Activated naive CD4-positive, alpha-beta T cell treated with anti-CD3 and anti-CD28 coated beads, Interleukin-2, amount 10 ng/mL, durations not matched to agents 5 hours and 36 hours (primary cell): ENCODE results near the gene THOC3. TPM values are rescaled to one million over a fixed set of nuclear protein-coding genes. Genes with fewer than 3 reads are reported as not detected.

Experiments
- total RNA-seq, 2 experiments: library from RNA; stranded (reverse); gene quantifications; one replicate each; pipeline ENCODE4 v1.2.3, GENCODE V29; 2021

The THOC3 gene, protein sequence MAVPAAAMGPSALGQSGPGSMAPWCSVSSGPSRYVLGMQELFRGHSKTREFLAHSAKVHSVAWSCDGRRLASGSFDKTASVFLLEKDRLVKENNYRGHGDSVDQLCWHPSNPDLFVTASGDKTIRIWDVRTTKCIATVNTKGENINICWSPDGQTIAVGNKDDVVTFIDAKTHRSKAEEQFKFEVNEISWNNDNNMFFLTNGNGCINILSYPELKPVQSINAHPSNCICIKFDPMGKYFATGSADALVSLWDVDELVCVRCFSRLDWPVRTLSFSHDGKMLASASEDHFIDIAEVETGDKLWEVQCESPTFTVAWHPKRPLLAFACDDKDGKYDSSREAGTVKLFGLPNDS
- 100 to 1,000 TPM in 1 of 2 experiments, 10 to 100 TPM in 1; 90.2 to 104 TPM for total RNA-seq

DNA sequence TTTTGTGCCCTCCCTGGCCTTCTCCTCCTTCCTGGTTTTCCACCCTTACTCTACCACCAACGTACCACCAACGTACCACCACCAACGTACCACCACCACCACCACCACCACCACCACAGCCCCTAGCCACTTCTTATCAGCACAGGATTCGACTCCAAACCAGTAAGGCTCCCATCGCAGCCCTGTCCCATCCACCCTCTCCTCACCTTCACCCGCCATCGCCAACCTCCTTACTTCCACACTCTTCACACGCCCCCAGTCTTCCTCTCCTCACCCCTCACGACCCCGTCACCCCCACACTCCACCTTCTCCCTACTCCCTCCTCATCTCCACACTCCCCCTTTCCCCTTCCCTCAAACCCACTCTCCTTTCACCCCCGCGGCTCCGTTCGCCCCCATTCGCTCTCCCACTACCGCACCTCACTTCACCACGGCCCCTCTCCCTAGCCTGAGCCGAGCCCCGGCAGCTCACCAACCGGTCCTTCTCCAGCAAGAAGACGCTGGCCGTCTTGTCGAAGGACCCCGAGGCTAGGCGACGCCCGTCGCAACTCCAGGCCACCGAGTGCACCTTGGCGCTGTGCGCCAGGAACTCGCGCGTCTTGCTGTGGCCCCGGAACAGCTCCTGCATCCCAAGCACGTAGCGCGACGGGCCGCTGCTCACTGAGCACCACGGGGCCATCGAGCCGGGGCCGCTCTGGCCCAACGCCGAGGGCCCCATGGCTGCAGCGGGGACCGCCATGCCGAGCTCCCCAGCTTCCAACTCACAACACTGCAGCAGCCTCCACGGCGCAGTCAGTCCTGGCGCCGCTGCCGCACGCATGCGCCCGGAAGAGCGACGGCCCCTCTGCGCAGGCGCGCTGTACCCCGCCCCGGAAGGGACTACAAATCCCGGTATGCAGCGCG lies at the start of gene THOC3:
Gene THOC3, minus strand, starts transcription at position 845 of the 902 bp plus-strand sequence. Its CDS starts 107 bp downstream, at position 738.

Other genes starting within 250 kb of the THOC3 start
- not detected for gene CPLX2, start 96.7 kb downstream of the THOC3 start, total RNA-seq